Hepatocyte (in vitro differentiated cells): ENCODE results near the gene PYROXD2. TPM values are rescaled to one million over a fixed set of nuclear protein-coding genes. Genes with fewer than 3 reads are reported as not detected.

Source experiments
- DNase-seq: peaks from one replicate; pipeline ENCODE4 v3.0.0-alpha.2; 2016; ENCODE audit warnings: low spot score
- H2AFZ ChIP-seq: fragments of 200-600 bp; sonication (generic); 2 replicates; pipeline ENCODE4 v1.6.0; 2016; ENCODE audit warnings: antibody characterized with exemption, mild to moderate bottlenecking
- H3K27ac ChIP-seq: fragments of 200-600 bp; sonication (generic); 2 replicates; pipeline ENCODE4 v1.5.1; 2016; ENCODE audit warnings: mild to moderate bottlenecking
- H3K27me3 ChIP-seq: fragments of 200-600 bp; sonication (generic); 2 replicates; pipeline ENCODE4 v1.6.1; 2016
- H3K36me3 ChIP-seq: fragments of 200-600 bp; sonication (generic); replicated peaks from 2 replicates; pipeline ENCODE4 v1.5.1; 2016; ENCODE audit warnings: low read depth; ENCODE audit not compliant: insufficient read depth
- H3K4me1 ChIP-seq: fragments of 200-600 bp; sonication (generic); 2 replicates; pipeline ENCODE4 v1.5.1; 2016; ENCODE audit warnings: mild to moderate bottlenecking, moderate library complexity; ENCODE audit not compliant: insufficient read depth
- H3K4me2 ChIP-seq: fragments of 200-600 bp; sonication (generic); 2 replicates; pipeline ENCODE4 v1.6.0; 2016
- H3K4me3 ChIP-seq: fragments of 200-600 bp; sonication (generic); 2 replicates; pipeline ENCODE4 v1.5.1; 2016; ENCODE audit warnings: mild to moderate bottlenecking
- H3K79me2 ChIP-seq: fragments of 200-600 bp; sonication (generic); 2 replicates; pipeline ENCODE4 v1.6.0; 2017; ENCODE audit warnings: mild to moderate bottlenecking
- H3K9me2 ChIP-seq: fragments of 200-600 bp; sonication (generic); replicated peaks from 2 replicates; pipeline ENCODE4 v1.6.0; 2017; ENCODE audit warnings: mild to moderate bottlenecking; ENCODE audit not compliant: insufficient read depth
- H3K9me3 ChIP-seq: fragments of 200-600 bp; sonication (generic); 2 replicates; pipeline ENCODE4 v1.5.1; 2016; ENCODE audit warnings: low read depth, mild to moderate bottlenecking
- H4K20me1 ChIP-seq: fragments of 200-600 bp; sonication (generic); 2 replicates; pipeline ENCODE4 v1.6.0; 2016; ENCODE audit warnings: mild to moderate bottlenecking; ENCODE audit not compliant: insufficient read depth, poor library complexity, severe bottlenecking
- EZH2 ChIP-seq: fragments of 200-600 bp; sonication (generic); IDR thresholded peaks from 2 replicates; pipeline ENCODE4 v1.6.1; 2016; ENCODE audit warnings: antibody characterized with exemption, mild to moderate bottlenecking, borderline replicate concordance
- EZH2phosphoT487 ChIP-seq: fragments of 200-600 bp; sonication (generic); IDR thresholded peaks from one replicate; pipeline ENCODE4 v1.6.1; 2018; ENCODE audit warnings: antibody characterized with exemption, mild to moderate bottlenecking, low read depth, moderate library complexity; ENCODE audit not compliant: unreplicated experiment, severe bottlenecking
- WGBS: methylation state at CpG from one replicate; pipeline ENCODE4 v1.1.6; 2016; ENCODE audit warnings: low lambda C conversion rate; ENCODE audit errors: missing lambda C conversion rate; 5-methylcytosine and 5-hydroxymethylcytosine counted together
- polyA plus RNA-seq: library from polyadenylated mRNA; unstranded; fragments of >200 nt; fragmentation: Nextera tagmentation; extraction: Ambion mirVana; gene quantifications from 2 replicates; pipeline ENCODE4 v1.2.1, GENCODE V29; 2016
- total RNA-seq: library from RNA; depleted of rRNA; stranded (reverse); fragments of >200 nt; gene quantifications from 2 replicates; pipeline ENCODE4 v1.2.3, GENCODE V29; 2014
- TF ChIP-seq, protein P1 (sequence below): fragments of 200-600 bp; sonication (generic); IDR thresholded peaks from 2 replicates; pipeline ENCODE4 v1.5.1; 2016; ENCODE audit warnings: antibody characterized with exemption, mild to moderate bottlenecking; ENCODE audit not compliant: poor library complexity

Gene PYROXD2
- total and polyA plus RNA-seq, 2 experiments from 2014 or later: 9.7 to 11.6 TPM

DNA sequence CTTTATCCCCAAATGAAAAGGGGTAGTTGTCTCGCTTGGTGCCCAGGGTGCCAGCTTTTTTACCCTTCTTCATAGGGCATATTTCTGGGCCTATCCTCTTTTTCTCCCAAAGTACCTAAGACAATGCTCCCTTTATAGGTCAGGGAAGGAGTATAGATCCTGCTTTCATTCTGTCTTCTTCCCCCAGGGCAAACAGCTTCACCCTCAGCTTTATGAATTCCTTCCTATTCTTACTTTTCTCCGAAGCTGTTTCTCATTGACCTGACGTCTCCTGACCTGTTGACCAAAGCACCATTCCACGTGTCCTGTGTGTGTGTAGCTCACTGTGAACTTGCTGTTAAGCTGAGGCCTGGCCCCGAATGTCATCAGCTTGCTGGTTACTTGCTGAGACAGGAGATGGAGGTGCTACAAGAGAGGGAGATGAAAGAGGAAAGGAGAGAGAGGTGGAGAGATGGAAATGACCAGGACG, 48.9 kb downstream of the PYROXD2 start:
- H3K4me2 ChIP-seq: no peak overlapping the region
- H3K36me3 ChIP-seq: no peaks in the 10 kb centered on the region
- WGBS: 84% methylated on average over 6 of the region's 6 CpGs
- H3K27me3 ChIP-seq: no peaks in the 10 kb centered on the region
- H3K4me1 ChIP-seq: peaks cover 4% of the 10 kb centered on the region
- H3K4me3 ChIP-seq: no peak overlapping the region
- no peak overlapping the region for H2AFZ ChIP-seq
- no peaks in the 10 kb centered on the region for H3K9me2 ChIP-seq
- DNase-seq: no peak
- H4K20me1 ChIP-seq: no peaks in the 10 kb centered on the region
- H3K9me3 ChIP-seq: no peaks in the 10 kb centered on the region
- H3K79me2 ChIP-seq: no peaks in the 10 kb centered on the region
- no peak overlapping the region for H3K27ac ChIP-seq
- TF ChIP-seq EZH2 (no peak), EZH2phosphoT487 (no peak)
- TF ChIP-seq, protein P1, sequence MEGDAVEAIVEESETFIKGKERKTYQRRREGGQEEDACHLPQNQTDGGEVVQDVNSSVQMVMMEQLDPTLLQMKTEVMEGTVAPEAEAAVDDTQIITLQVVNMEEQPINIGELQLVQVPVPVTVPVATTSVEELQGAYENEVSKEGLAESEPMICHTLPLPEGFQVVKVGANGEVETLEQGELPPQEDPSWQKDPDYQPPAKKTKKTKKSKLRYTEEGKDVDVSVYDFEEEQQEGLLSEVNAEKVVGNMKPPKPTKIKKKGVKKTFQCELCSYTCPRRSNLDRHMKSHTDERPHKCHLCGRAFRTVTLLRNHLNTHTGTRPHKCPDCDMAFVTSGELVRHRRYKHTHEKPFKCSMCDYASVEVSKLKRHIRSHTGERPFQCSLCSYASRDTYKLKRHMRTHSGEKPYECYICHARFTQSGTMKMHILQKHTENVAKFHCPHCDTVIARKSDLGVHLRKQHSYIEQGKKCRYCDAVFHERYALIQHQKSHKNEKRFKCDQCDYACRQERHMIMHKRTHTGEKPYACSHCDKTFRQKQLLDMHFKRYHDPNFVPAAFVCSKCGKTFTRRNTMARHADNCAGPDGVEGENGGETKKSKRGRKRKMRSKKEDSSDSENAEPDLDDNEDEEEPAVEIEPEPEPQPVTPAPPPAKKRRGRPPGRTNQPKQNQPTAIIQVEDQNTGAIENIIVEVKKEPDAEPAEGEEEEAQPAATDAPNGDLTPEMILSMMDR: no peak

DNA sequence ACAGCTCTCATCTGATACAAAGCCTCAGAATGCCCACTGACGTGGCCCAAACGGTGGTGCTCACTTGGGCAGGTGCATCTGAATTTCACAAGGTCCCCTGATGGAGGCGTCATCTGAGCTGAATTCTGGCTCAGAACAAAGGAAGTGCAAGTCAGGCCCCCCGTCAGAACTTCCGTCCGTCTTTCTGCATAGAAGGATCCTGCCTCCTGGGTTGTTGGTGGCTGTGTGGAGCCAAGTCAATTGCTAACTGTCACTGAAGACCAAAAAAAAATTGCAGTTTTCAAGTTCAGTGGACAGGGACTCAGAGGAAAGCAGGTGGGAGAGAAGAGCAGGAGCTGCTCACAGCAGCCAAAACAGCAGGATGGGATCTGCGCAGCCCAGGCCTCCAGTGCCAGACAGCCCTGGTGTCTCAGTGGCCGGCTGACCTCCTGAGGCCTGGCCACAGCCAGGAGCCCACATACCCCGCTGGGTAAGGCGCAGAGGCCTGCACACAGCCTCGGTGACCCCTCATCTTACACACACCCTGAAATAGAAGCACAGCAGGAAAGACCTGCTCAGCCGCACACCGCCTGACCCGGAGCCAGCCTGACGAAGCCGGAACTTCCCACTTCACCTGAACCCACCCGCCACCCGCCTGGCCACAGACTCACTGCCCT, 49.4 kb downstream of the PYROXD2 start:
- Histone ChIP-seq H3K9me2 (no peaks in the 10 kb centered on the region), H4K20me1 (no peaks in the 10 kb centered on the region), H3K36me3 (no peaks in the 10 kb centered on the region), H3K27ac (no peak overlapping the region), H3K9me3 (no peaks in the 10 kb centered on the region), H3K27me3 (no peaks in the 10 kb centered on the region), H3K4me3 (no peak overlapping the region), H3K4me1 (peaks cover 4% of the 10 kb centered on the region), H3K79me2 (no peaks in the 10 kb centered on the region), H2AFZ (no peak overlapping the region), H3K4me2 (no peak overlapping the region)
- TF ChIP-seq EZH2: no peak
- TF ChIP-seq, protein P1: no peak
- no peak for TF ChIP-seq EZH2phosphoT487
- WGBS: 86% methylated on average over 18 of the region's 18 CpGs
- DNase-seq: no peak

DNA sequence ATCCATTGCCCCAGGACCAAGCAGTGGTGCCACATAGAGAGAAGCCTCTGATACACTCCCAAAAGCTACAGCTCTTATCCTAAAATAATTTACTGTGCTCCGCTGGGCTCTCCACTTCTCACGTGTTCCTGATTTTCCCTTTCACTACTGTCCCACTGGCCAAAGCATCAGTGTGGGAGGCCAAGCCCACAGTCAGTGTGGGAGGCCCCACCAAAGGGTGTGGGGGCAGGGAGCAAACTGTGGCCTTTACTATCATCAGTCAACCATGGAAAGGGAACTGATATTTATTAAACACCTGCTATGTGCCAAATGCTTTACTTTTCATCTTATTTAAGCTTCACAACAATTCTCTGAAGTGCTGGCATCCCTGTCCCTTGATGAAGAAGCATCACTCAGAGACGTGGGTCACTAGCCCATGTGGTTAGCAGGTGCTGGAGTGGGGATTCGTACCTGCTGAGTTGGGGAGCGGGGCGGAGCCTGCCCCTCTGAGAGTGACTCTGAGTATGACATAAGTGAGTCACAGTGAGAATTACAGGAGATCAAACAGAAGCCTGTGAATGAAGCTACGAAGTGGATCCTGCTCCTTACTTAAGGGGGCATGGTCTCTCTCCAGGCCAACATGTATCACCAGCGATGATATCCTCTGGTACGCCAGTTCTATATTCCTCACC, 50.4 kb downstream of the PYROXD2 start:
- WGBS: 89% methylated on average over 9 of the region's 9 CpGs
- Histone ChIP-seq H3K4me2 (no peak overlapping the region), H3K27me3 (no peaks in the 10 kb centered on the region), H3K79me2 (no peaks in the 10 kb centered on the region), H3K9me3 (no peaks in the 10 kb centered on the region), H2AFZ (no peak overlapping the region), H3K4me3 (no peak overlapping the region), H4K20me1 (no peaks in the 10 kb centered on the region), H3K36me3 (no peaks in the 10 kb centered on the region), H3K27ac (no peak overlapping the region), H3K9me2 (no peaks in the 10 kb centered on the region), H3K4me1 (peaks cover 4% of the 10 kb centered on the region)
- no peak for DNase-seq
- TF ChIP-seq EZH2phosphoT487 (no peak), EZH2 (no peak)
- TF ChIP-seq, protein P1: no peak
